HCT116 (cell line): ENCODE data around the gene TP53TG5. TPM values are rescaled to one million over a fixed set of nuclear protein-coding genes. Genes with fewer than 3 reads are reported as not detected.

ENCODE experiments used
- ATF3 ChIP-seq: IDR thresholded peaks from 2 replicates; pipeline ENCODE4 v1.6.1; 2012
- CBX3 ChIP-seq: IDR thresholded peaks from 2 replicates; pipeline ENCODE4 v1.6.1; 2012; ENCODE audit warnings: low read depth
- POLR2AphosphoS5 ChIP-seq: IDR thresholded peaks from 2 replicates; pipeline ENCODE4 v1.6.1; 2011; ENCODE audit warnings: mild to moderate bottlenecking, low read depth, low read length, moderate library complexity
- RAD21 ChIP-seq: IDR thresholded peaks from 2 replicates; pipeline ENCODE4 v1.6.1; 2012; ENCODE audit warnings: low read depth, mild to moderate bottlenecking
- REST ChIP-seq: IDR thresholded peaks from 2 replicates; pipeline ENCODE4 v1.6.1; 2012; ENCODE audit warnings: low read depth
- SIN3A ChIP-seq: IDR thresholded peaks from 2 replicates; pipeline ENCODE4 v1.6.1; 2012; ENCODE audit warnings: low read depth
- SP1 ChIP-seq: IDR thresholded peaks from 2 replicates; pipeline ENCODE4 v1.6.1; 2012; ENCODE audit warnings: low read depth
- TCF7L2 ChIP-seq: IDR thresholded peaks from 2 replicates; pipeline ENCODE4 v1.7.0; 2011; ENCODE audit warnings: borderline replicate concordance, inconsistent platforms; ENCODE audit not compliant: insufficient read depth, insufficient read length; ENCODE audit errors: extremely low read depth
- YY1 ChIP-seq: IDR thresholded peaks from 2 replicates; pipeline ENCODE4 v1.6.1; 2011; ENCODE audit warnings: low read length, low read depth, moderate library complexity, mild to moderate bottlenecking; ENCODE audit not compliant: insufficient replicate concordance; ENCODE audit errors: extremely low read depth
- ZBTB33 ChIP-seq: IDR thresholded peaks from 2 replicates; pipeline ENCODE4 v1.6.1; 2011; ENCODE audit warnings: mild to moderate bottlenecking, low read length, moderate library complexity; ENCODE audit not compliant: insufficient replicate concordance; ENCODE audit errors: extremely low read depth
- ZFX ChIP-seq: fragments of 450-650 bp; IDR thresholded peaks from 2 replicates; pipeline ENCODE4 v1.6.1; 2017
- ZNF274 ChIP-seq: fragments of 200-500 bp; sonication (Bioruptor generic); IDR thresholded peaks from 2 replicates; pipeline ENCODE4 v1.6.1; 2014; ENCODE audit warnings: mild to moderate bottlenecking, low read depth, low read length, inconsistent platforms
- total RNA-seq: library from RNA; stranded (reverse); gene quantifications from one replicate; pipeline ENCODE4 v1.2.1, GENCODE V29; 2021; ENCODE audit not compliant: unreplicated experiment

The TP53TG5 gene
- total RNA-seq, 1 experiment from 2014 or later, result 0.76 TPM

GRCh38 chr20:45426320-45427016 is 48.3 kb upstream of the TP53TG5 start (continued):
- TF ChIP-seq REST (no peak), YY1 (no peak), ZNF274 (no peak), ZBTB33 (no peak), TCF7L2 (no peak), SP1 (no peak), ZFX (no peak), RAD21 (no peak), CBX3 (no peak), POLR2AphosphoS5 (no peak), SIN3A (no peak), ATF3 (no peak)
- TF ChIP-seq, all 23 proteins: peak for 0
